Stimulated activated CD4-positive, alpha-beta T cell treated with anti-CD3 and anti-CD28 coated beads, Interleukin-2, amount 100 ng/mL, for 24 hours (primary cell): ENCODE measurements around the gene SMYD3.

Experiments used
- DNase-seq, 2 donors: peaks; one replicate each; pipeline ENCODE4 v3.0.0-alpha.2; 2020

Gene SMYD3

DNA sequence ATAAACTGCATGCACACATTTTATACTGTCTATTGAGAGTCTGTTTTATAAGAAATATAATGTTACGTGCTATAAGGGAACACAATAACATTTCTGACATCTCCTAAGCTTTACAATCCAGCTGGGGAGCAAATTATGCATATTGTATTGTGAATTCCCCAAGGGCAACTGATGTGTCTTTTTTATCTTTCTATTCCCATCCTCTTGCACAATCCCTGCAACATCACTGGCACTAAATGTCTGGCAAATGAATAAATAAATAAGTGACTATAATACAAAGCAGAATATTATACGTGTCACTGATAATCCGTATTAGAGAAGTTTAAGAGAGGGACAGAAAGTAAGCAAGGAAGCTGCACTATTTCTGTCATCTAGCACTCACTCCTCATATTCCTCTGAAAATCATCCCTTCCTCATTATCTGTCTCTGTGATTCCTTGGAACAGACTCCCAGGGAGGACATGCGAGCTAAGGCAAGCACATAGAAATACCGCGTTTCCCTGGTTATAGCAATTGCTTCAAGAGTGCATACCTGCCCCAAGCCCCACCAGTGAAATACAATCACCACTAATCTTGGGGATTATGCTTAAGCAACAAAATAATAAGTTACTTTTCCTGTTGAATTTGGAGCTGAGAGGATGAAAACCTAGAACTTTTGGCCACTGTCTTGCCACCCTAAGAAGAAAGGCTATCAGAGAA, 205.4 kb downstream of the SMYD3 start:
- DNase-seq = no peak

DNA sequence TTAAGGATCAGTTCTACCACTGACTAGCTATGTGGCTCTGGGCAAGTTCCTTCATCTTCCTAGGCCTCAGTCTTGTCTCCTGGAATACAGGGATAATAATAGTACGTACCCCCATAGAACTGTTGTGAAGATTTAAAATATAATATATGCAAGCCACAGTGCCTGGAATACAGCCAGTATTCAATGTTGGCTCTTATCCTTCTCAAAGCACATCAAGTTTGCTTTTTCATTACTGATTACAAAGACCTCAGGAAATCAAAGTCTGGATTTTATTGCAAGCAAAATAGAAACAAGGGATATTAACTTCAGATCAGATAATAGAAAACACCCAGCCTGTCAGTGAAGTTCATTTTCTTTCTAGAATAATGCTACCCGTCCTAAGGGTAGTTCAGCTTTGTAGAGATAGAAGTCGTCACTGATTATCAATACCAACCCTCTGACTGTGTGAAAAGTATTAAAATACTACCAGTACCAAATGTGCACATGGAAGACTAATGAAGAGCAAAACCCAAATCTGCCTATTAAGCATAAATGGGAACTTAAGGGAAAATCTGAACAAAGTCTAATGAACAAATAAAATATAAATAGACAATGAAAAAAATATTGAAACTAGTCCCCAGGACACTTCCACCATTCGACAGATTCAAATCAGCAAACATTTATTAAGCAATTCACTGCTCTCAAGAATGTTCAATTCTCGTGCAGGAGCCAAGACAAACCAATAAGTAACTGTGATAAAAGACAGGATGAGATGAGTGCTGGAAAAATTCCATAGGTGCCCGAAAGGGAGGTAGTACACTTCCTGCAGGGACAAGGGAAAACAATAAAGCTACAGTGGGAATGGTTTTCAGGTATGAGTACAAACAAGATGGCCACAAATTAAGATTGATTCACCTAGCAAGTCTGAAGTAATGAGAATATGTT, 206.2 kb downstream of the SMYD3 start:
- no peak for DNase-seq

DNA sequence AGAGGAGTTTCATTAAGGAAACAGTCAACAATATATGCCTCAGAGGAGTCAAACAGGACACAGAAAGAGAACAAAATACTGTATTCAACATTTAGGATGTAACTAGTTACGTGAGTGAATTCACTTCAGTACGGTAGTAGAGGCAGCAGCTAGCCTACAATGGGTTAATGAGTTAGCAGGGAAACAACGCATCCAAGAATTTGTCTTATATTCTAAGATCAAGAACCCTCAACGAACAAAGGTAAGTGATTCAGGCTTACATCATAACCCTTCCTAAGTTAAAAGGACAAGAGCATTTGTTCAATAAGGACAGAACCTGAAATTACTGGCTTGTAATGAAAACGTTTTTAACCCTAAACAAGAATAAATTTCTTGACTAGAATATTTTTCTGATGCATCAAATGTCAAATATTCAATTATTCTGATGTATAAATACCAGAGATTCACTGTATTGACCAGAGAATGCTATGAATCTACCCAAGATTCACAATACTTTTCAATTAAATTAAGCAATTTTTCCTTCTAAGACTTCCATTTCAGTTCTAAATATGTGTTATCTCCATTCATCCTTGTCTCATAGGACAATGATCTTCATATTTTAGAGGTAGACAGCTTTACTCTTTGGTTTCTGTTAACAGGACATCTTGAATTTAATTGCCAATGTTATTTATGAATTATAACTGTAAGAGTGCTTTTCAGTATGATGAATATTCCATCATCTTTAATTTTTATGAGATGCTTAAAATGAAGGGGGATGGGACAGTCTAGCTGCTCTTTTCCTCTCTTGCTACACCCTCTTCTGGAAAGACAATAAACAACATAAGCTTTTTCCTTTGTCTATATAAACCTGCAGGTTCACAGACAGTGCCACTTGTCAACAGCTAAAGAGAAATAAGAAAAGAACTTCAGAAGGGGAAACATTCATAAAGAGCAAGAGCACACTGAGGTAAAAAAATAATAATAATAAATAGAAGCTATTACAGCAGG, 209.5 kb downstream of the SMYD3 start:
- DNase-seq = no peak

DNA sequence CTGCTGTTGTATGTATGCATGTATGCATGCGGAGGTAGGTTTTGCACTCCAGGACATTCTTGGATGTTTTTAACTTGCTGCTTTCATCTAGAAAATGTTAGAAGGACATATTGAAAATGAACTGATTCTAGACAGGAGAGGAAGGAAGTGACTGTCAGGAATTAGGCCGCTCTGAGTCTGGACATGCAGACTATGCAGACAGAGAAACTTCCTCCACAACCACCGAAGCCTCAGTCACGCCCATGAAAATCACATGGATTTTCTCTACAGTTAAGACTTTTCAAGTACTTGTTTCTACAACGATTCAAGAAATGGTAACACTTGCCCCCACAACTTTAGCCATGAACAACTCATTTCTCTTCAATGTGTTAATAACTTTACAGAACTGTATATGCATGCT, 211.1 kb downstream of the SMYD3 start:
- no peak for DNase-seq

DNA sequence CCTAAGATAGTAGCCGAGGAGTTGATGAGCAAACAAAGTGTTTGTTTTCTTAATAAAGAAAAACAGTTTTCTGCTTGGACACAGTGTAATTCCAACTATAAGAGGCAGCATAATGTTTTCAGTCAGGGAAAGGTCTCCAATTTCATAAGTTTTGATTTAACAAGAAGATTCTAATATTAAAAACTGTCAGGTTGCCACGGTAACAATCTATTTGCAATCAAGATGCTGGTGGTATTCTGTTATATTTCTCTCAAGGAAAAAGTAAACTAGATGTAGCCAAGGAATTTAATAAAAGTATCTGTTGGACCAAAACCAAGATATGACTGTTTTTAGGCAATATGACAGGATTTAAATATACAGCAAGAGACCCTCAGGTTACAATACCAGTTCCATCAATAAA, 211.7 kb downstream of the SMYD3 start:
- DNase-seq = no peak

DNA sequence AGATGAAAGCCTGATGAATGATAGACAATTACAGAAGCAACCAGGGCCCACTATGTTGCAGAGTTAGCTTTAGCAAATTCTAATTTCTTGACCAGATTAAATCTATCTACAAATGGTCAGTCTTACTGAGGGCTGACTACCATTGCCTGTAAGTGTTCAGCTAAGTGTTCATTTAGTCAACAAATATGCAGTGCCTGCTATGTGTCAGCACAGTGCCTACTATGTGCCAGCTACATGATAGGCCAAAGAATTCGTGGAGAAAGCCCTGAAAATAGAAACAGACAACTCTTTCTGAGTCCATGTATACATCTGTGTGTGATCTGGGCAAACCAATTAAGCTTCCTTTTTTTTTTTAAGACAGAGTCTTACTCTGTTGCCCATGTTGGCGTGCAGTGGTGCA, 212.8 kb downstream of the SMYD3 start:
- DNase-seq = no peak

DNA sequence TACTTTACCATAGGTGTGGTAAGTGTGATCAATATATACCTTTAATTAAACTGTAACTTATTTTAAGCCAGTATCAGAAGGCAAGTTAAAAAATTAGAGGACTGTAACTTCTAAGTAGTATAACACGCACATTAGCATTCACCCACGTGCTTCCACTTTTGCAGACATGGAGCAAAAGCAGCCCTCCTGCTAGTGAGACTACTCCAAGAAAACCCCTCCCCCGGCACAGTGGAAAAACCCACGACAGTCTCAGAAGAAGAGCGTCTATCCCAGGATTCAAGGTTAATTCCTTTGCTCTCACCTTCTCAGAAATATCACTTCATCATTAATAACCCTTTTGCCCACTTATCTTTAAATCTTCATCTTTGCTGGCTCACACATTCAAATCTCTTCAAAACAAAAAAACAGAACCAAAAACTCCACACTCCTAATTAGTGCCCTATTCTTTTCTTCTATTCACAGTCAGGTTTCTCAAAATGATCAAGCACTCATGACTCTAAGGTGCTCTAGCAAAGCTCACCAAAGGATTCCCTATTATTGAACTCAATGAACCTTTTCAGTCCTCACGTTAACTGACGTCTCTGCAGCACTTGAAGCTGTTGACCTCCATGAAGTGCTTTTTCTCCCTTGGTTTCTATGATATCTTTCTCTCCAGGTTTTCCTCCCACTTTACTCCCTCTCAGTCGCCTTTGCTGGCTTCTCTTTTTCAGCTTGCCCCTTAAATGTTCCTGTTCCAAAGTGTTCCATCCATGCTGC, 213.5 kb downstream of the SMYD3 start:
- DNase-seq = no peak

DNA sequence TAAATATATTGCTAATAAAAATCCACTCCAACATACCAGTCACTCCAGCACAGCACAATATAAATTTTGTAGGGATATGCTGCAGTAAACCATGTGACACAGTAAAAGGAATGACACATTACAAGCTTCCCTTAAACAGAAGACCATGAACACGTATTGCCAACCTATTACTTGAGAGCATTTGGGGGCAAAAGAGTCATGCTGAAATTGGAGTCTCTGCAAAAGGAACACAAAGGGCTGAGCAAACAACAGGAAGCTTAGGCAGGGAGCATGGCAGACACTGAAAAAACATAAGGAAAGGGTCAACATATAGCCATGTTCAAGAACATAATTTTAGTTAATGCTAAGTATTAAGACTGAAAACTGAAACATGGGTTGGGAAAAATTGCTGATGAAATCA, 214.5 kb downstream of the SMYD3 start:
- DNase-seq = no peak

DNA sequence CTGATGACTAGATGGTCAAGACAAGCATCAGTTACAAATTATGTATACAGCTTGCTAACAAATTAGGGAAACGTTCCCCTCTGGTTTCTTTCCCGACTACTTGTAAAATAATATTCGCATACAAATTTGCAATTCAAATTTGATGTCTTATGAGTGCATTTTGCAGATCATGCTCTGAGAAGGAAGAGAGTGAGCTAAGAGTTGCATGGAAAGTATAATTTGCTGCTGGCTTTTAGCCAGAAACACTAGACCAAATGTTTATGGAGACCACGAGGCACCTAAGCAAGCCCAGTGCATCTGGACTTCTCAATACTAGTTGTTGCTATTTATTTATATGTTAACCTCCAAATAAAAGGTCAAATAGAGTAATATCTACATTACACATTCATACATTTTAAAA, 216.0 kb downstream of the SMYD3 start:
- DNase-seq = no peak

DNA sequence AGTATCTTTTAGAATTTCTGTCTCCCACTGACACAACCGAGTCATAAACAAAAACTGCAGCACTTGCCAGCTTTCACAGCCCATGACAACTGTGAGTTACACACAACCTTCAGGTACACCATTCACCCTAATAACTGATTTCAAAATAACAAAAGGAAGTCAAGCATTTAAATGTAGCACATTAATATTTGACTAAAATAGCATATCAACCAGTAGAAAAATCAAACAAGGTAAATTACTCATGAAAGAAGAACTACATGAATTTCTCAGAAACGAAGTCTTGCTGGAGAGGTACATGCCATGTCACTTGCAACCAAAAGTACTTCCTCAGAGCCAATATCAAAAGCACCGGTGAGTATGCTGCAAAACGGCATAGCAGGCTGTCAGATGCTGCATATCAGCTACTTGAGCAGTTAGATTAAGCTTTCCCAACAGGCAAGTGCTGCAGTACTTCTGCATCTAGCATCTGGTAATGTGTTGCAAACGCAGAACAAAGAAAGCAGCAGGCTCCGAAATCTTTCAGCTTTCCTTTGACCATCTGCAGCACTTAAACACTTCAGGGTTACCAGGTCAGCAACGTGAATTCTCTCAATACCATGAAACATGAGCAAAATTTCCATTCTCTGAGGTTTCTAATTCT, 223.2 kb downstream of the SMYD3 start:
- no peak for DNase-seq

DNA sequence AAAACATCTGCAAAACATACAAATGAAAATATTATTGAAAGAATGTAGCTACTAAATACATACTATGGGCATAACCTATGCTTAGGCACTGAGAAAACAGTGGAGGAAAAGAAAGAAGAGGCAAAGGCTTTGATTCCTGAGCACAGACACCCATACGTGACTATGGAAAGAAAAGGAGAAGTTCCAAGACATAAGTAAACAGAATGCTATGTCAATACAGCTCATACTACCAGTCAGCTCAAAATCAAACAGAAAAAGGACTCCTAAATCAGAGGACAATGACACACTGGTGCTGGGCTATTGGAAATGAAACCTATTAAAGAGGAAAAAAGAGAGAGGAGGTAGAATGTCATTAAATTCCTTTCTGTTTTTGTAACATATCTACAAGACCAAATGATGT, 225.4 kb downstream of the SMYD3 start:
- no peak for DNase-seq

DNA sequence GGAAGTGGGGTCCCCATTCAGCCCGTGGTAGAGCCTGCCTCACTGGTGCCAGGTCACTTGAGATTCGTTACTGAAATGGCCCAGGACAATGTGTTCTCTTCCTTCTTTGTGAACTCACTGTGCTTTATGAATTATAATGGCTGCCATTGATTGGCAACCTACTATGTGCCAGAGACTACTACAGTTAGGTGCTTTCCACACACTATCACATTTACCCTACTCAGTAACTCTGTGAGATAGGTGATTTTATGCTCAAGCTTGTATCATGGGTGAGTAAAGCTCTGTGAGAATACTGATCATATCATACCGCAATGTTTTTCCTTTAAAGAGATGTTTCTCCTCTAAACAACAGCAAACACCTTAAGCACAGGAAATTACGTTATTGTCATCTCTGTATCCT, 225.9 kb downstream of the SMYD3 start:
- no peak for DNase-seq

DNA sequence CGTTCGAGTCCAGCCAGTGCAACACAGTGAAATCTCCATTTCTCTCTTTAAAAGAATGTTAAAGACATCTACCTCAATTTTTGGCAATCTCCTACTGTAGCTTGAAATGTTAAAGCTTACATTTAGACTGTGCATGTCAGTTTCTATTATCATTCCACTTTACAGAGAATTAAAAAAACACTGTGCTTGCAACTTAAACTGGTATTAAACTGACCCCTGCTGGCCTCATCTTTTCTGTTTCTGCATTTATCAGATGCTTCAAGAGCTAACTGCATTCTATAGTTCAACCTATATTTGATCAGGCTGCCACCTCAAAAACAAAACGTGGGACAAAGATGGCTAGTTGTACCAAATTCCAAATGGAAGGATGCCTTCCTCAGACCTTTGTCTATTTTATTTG, 226.5 kb downstream of the SMYD3 start:
- no peak for DNase-seq

DNA sequence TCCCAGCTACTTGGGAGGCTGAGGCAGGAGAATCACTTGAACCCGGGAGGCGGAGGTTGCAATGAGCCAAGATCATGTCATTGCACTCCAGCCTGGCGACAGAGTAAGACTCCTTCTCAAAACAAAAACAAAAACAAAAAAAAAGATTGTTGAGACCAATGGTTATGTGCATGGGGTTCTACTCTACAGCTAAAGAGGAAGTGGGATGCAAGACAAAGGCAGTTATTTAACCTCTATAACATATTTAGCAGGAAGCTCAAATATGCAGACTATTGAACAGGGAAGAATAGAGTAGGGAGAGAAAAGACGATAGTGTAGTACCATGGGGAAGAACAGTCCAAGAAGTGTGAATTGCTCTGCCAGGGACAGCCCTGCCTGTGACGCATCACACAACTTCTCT, 227.7 kb downstream of the SMYD3 start:
- DNase-seq = no peak

DNA sequence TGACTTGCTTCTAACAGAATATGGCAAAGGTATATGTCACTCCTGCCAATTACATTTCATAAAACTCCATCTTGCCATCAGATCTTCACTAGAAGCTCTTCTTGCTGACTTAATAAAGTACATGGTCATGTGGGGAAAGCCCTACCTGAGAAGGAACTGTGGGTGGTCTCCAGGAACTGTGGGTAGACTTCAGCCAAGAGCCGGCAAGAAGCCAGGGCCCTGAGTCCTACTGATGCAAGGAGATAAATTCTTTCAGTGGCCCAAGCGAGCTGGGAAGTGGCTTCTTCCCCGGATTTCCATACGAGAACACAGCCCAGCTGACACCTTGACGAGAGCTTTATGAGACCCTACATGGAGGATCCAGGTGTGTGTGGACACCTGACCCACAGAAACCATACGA, 228.7 kb downstream of the SMYD3 start:
- DNase-seq = no peak

DNA sequence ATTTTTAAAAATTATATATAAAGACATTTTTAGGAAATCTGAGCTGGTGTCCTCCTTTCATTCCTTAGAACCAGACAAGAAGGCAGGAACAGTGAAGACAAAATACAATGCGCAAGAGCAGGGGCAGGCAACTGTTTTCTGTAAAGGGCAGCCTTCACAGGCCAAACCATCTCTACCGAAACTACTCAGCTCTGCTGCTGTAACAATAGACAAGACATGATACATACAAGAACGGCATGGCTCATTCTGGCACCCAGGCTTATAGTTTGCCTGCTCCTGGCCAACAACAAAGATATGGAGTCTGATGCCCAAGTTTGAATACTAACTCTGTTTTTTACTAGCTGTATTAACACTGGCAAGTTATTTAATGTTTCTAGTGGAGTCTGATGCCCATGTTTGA, 232.0 kb downstream of the SMYD3 start:
- DNase-seq = no peak

DNA sequence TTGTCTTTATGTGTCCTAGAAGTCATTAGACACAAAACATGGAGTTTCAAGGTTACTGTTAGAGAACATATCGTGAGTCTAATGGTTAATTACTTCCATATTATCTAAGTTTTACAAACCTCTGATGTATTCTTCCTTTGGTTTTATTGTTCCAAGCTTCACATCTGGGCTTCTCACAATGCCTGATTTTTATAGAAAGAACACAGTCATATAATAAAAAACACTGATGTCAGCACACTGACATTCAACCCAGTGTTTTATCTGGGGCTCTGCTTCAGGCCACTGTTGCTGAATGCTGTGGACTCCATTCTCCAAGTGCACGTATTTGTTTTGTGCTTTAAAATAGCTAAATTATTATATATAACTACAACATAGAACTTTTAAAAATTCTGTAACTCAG, 232.9 kb downstream of the SMYD3 start:
- no peak for DNase-seq

DNA sequence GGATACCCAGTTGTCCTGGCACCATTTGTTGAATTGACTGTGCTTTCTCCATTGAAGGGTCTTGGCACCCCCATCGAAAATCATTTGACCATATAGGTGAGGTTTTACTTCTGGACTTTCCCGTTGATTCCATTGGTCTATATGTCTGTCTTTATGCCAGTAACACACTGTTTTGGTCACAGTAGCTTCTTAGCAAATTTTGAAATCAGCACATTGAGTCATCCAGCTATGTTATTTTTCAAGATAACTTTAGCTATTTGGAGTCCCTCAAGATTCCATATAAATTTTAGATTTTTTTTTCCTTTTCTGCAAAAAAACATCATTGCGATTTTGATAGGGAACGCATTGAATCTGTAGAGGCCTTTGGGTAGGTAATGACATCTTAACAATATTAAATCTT, 235.6 kb downstream of the SMYD3 start:
- DNase-seq = no peak

DNA sequence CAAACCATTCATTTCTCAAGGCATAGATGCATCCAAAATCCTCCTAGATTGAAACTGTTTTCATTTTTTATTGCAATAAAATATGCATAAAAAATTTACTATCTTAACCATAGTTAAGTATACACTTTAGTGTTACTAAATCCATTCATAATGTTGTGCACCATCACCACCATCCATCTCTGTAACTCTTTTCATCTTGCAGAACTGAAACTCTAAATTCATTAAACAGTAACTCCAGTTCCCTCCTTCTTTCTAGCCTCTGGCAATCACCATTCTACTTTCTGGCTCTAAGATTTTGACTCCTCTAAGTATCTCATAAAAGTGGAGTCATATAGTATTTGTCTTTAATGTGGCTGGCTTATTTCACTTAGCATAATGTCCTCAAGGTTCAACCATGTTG, 236.8 kb downstream of the SMYD3 start:
- DNase-seq = no peak

DNA sequence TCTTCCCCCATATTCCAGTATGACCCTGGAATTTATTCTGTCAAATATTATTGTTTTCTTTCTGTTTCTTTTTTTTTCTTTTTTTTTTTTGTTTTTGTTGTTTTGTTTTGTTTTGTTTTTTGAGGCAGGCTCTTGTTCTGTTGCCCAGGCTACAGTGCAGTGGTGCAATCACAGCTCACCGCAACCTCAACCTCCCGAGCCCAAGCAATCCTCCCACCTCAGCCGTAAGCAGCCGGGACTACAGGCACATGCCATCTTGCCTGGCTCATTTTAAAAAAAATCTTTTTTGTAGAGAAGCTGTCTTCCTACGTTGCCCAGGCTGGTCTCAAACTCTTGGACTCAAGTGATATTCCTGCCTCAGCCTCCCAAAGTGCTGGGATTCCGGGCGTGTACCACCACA, 237.6 kb downstream of the SMYD3 start:
- no peak for DNase-seq

DNA sequence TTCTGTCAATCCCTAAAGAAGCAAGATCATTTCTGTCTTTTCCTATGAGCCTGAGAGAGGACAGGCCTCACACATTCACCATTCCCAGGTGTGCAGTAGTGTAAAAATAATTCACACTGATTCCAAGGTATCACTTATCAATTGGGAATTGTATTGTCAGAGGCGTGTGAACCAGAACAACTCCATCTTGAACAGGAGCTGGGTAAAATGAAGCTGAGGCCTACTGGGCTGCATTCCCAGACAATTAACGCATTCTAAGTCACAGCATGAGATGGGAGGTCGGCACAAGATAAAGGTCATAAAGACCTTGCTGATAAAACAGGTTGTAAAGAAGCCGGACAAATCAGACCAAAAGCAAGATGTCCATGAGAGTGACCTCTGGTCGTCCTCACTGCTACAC, 239.2 kb downstream of the SMYD3 start:
- DNase-seq = no peak

DNA sequence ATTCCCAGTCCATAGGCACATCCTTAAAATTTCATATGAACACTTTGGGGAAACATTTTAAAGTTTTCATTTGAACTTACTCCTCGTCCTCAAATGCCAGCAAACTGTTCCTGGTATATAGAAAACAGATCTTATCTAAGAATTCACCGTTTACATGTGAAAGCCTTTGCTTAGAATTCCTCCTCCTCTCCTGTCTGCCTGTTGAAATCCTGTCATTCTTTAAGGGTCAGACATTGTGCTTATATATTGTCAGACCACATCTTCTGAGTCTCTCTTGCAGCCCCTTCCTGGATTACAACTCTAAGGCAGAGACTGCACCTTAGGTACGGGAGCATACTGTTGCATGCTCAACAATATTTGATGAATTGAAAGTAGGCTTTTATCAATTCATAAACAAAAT, 239.7 kb downstream of the SMYD3 start:
- no peak for DNase-seq
